ENCODE results near the gene SLC35A4. TPM values are rescaled to one million over a fixed set of nuclear protein-coding genes. Genes with fewer than 3 reads are reported as not detected.
A peak's percentile ranks its signal among the peaks of the same experiment; 100 is the strongest.

The SLC35A4 gene
- total and polyA plus RNA-seq, 2 of the 13 experiments (the other 11 are each of a cell fraction or from before 2014, with no cell fraction given), result 0.71 to 4.0 TPM

- TF ChIP-seq POGK (CRISPR knock-in tag; conservative IDR thresholded peaks at IDR 0.05), result peak; percentile 54; the same call in 1 of the 2 replicates
- no peak for TF ChIP-seq MEIS1 (CRISPR knock-in tag; IDR thresholded peaks at IDR 0.05; ENCODE audit: borderline replicate concordance)
- TF ChIP-seq MLLT10 (CRISPR knock-in tag; IDR thresholded peaks at IDR 0.05), result no peak
- 0 out of 2 replicates have a peak, but pooled peaks have one; percentile 23 for TF ChIP-seq MIER2 (CRISPR knock-in tag; IDR thresholded peaks at IDR 0.05)
- TF ChIP-seq ZBTB25 (CRISPR knock-in tag; IDR thresholded peaks at IDR 0.05), result 0 out of 2 replicates have a peak, but pooled peaks have one; percentile 19
- no peak for TF ChIP-seq MED13 (CRISPR knock-in tag; IDR thresholded peaks at IDR 0.05)
- TF ChIP-seq, protein P1, sequence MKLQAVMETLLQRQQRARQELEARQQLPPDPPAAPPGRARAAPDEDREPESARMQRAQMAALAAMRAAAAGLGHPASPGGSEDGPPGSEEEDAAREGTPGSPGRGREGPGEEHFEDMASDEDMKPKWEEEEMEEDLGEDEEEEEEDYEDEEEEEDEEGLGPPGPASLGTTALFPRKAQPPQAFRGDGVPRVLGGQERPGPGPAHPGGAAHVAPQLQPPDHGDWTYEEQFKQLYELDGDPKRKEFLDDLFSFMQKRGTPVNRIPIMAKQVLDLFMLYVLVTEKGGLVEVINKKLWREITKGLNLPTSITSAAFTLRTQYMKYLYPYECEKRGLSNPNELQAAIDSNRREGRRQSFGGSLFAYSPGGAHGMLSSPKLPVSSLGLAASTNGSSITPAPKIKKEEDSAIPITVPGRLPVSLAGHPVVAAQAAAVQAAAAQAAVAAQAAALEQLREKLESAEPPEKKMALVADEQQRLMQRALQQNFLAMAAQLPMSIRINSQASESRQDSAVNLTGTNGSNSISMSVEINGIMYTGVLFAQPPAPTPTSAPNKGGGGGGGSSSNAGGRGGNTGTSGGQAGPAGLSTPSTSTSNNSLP (IDR thresholded peaks at IDR 0.05; ENCODE audit: low read depth, low read length), result no peak
- no peak for TF ChIP-seq PHB2 (IDR thresholded peaks at IDR 0.05; ENCODE audit: partially characterized antibody)
- no peak; the same call in 1 of the 2 replicates for TF ChIP-seq GATAD2A (CRISPR knock-in tag; IDR thresholded peaks at IDR 0.05)
- TF ChIP-seq XRCC5 (optimal IDR thresholded peaks at IDR 0.05; ENCODE audit: low read length), result no peak
- TF ChIP-seq ZNF331 (CRISPR knock-in tag; IDR thresholded peaks at IDR 0.05), result no peak
- no peak for TF ChIP-seq ASH2L (IDR thresholded peaks at IDR 0.05; ENCODE audit: insufficient read length, low read depth, low read length)
- TF ChIP-seq PRDM10 (CRISPR knock-in tag; IDR thresholded peaks at IDR 0.05; ENCODE audit: low read depth), result no peak
- TF ChIP-seq HOXA9 (CRISPR knock-in tag; IDR thresholded peaks at IDR 0.05; ENCODE audit: borderline replicate concordance), result no peak
- no peak for TF ChIP-seq TBX2 (CRISPR knock-in tag; IDR thresholded peaks at IDR 0.05; ENCODE audit: borderline replicate concordance)
- TF ChIP-seq CEBPG (CRISPR knock-in tag; IDR thresholded peaks at IDR 0.05), result peak; percentile 47; the same call in 1 of the 2 replicates
- peak; percentile 53 for TF ChIP-seq ARID5B (CRISPR knock-in tag; IDR thresholded peaks at IDR 0.05)
- no peak for TF ChIP-seq ZNF292 (CRISPR knock-in tag; IDR thresholded peaks at IDR 0.05; ENCODE audit: borderline replicate concordance, low read depth)
- TF ChIP-seq ZNF766 (CRISPR knock-in tag; IDR thresholded peaks at IDR 0.05; ENCODE audit: borderline replicate concordance), result no peak
Observed at GRCh38 chr5:140575309-140575708, 10.7 kb downstream of the SLC35A4 start (continued).

Data from HepG2 (cell line).